Measurements from ENCODE around the gene TP53AIP1.

DNA sequence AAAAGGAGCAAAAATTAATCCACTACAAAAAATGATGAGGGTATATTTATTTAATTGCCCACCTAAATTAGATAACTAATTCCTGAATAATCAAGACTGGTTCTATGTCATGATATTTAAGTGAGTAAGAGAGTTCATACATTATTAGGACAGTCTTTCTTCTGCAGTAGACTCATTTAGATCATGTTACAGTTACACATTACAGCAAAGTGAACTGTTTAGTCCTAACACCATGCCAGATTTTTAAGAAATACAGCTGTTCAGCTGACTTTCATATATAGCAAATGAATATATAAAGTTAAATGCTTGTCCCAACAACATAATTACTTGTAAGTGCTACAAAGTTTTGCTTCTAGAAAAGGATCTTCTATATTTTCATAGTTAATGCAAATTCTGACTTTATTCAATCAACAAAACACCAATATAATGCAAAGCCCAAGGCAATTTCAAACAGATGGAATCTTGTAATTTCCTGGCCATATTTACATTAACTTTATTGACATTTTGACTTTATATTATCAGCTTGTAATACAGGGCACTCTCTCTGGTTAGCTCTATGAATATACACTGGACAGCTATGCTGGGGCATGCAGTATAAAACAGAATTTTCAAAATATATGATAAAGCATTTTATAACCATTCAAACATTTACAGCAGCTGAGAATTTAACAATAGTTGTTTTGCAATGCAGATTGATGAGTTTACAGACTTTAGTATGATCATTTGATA, 45.7 kb upstream of the TP53AIP1 start:
- TF ChIP-seq POLR2A (IDR thresholded peaks at IDR 0.05; ENCODE audit: low read depth, low read length) (no peak), POLR2AphosphoS5 (IDR thresholded peaks at IDR 0.05; ENCODE audit: low read depth, low read length) (no peak), TAF1 (IDR thresholded peaks at IDR 0.05; ENCODE audit: low read depth, low read length) (no peak), SPI1 (IDR thresholded peaks at IDR 0.05; ENCODE audit: low read depth, low read length) (no peak), PAX5 (IDR thresholded peaks at IDR 0.05; ENCODE audit: insufficient read depth, low read length, severe bottlenecking) (no peak)
